ENCODE measurements around the gene PEPD. TPM values are rescaled to one million over a fixed set of nuclear protein-coding genes. Genes with fewer than 3 reads are reported as not detected.

Gene PEPD
- total RNA-seq, 1 donor = 23.5 TPM

DNA sequence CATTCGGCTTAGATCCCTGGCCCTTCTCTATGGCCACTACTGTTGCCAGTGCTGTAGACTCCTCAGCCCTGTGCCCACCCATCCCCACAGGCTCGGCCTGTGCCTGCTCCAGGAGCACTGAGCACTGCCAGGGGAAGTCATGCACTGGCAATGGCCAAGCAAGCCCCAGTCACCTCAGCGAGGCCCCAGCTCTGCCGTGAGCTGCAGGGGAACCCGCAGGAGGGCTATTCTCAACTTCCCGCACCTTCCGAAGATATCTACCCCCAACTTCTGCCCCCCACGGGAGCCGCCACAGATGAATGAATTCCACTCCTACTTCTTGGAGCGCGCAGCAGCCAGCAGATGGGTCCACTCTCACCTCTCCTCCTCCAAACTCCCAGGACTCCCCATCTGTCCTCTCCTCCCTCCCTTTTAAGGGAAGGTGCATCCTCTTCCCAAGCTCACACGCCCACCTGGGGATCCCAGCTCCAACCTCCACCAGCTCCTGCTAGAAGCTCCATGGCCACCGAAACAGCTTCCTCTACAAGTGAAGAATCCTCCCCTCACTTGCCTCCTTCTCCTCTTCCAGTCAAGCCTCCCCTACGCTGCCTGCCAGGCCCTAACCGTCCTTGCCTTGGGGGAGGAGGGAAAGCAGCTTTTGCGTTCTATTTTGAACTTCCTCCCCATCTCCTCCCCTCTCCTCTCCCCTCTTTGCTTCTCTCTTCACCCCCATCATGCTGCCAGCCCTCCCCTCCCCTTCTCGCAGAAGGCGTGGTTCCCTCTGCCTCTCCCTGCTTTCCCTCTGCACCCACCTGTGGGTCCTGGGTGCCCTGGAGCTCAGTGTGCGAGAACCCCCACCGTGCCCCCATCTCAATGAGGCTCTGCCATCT, 52.2 kb downstream of the PEPD start:
- Histone ChIP-seq H3K27me3 (ENCODE audit: insufficient read depth, low read length) (no peaks in the 10 kb centered on the region), H3K9me3 (ENCODE audit: low read depth, low read length) (no peaks in the 10 kb centered on the region), H3K4me3 (ENCODE audit: low read length) (no peak overlapping the region), H3K4me1 (ENCODE audit: insufficient read depth, low read length) (no peaks in the 10 kb centered on the region)

DNA sequence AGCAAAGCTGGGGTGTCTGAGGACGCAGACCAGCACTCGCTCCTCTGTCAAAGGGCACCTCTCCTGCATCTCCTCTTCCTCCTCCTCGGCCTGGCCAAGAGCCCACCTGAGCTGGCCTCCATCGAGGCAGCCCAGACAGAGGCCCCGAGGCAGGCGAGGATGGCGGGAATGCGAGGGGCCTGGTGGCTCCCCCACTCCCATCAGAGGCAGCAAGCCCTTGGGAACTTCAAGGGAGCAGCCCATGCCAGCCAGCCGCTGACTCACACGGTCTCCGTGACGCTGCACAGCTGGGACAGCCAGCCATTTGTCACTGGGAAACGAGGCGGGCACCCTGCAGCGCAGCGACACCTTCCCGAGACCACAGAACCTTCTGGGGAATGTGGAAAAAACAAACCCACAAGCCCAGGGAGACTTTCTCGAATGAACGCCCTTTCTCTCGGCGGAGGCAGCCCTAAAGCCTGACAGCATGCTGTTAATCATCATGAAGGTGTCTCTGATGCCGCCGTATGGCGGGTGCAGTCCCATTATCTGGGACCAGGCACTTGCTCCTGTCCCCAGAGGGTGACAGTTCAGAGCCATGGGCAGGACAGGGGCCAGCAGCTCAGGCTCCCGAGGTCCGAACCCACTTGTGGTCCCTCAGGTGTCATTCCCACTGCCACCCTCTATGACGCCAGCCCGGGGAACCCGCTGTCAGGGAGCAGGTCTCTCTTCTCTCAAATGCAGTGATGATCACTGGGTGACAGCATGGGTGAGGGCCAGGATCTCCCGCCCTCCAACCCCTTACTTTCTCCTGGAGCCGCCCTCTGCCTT, 53.0 kb downstream of the PEPD start:
- H3K9me3 ChIP-seq (ENCODE audit: low read depth, low read length) = no peaks in the 10 kb centered on the region
- no peaks in the 10 kb centered on the region for H3K27me3 ChIP-seq (ENCODE audit: insufficient read depth, low read length)
- no peaks in the 10 kb centered on the region for H3K4me1 ChIP-seq (ENCODE audit: insufficient read depth, low read length)
- no peak overlapping the region for H3K4me3 ChIP-seq (ENCODE audit: low read length)

DNA sequence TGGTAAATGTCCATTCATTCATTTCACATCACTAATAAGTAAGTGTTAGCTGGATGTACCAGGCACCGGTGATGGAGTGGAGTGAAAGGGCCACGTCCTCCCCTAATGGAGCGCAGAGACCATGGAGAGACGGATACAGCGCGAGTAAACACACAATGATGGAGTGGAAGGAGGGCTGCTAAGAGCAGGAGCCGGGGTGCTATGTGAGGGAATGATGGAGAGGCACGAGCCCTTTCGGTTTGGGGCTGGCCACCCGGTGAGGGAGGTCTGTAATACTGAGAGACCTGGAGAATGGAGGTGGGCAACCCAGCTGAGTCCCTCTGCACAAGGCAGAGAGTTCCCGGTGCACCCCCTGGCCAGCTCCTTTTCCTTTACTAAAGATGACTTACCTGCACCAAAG, 53.7 kb downstream of the PEPD start:
- Histone ChIP-seq H3K9me3 (ENCODE audit: low read depth, low read length) (no peaks in the 10 kb centered on the region), H3K27me3 (ENCODE audit: insufficient read depth, low read length) (no peaks in the 10 kb centered on the region), H3K4me1 (ENCODE audit: insufficient read depth, low read length) (no peaks in the 10 kb centered on the region)

DNA sequence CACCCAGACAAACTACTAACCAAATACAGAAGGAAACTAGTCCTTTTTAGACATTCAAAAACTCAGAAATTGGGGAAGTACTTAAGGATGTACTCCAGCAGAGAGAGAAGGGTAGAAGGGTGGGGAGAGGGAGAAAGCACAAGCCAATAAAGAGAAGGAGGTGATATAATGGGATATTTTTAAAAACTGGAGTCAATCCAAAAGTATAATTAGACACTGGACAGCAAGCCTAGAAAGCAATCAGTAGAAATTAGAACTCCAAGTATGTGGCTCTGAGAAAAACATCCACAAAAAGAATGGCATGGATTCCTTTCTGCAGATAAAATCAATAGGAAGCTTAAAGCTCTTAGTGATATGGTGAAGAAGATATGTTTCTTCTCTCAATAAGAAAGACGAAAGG, 55.8 kb downstream of the PEPD start:
- Histone ChIP-seq H3K4me3 (ENCODE audit: low read length) (no peak overlapping the region), H3K27me3 (ENCODE audit: insufficient read depth, low read length) (no peaks in the 10 kb centered on the region), H3K9me3 (ENCODE audit: low read depth, low read length) (no peaks in the 10 kb centered on the region), H3K4me1 (ENCODE audit: insufficient read depth, low read length) (no peaks in the 10 kb centered on the region)

More for the DNA sequence above, 53.7 kb downstream of the PEPD start:
- H3K4me3 ChIP-seq (ENCODE audit: low read length) = no peak overlapping the region

DNA sequence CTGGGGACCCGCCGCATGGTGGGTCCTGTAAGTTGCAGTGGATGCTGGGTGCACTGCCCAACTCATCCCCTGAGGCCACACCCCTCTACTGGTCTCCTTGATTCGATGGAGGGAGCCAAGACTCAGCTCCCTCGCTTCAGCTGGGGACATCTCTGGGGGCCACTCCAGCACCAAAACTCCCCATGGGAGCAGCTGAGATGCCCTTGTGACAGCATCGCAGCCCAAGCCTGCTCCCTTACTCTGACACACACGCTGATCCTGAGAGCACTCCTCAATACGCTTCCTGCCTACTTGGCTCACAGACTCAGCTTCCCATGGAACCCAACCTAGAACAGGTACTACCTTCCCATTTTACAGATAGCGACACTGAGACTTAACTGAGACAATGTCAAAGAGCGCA, 56.2 kb downstream of the PEPD start:
- Histone ChIP-seq H3K27me3 (ENCODE audit: insufficient read depth, low read length) (no peaks in the 10 kb centered on the region), H3K4me3 (ENCODE audit: low read length) (no peak overlapping the region), H3K9me3 (ENCODE audit: low read depth, low read length) (no peaks in the 10 kb centered on the region), H3K4me1 (ENCODE audit: insufficient read depth, low read length) (no peaks in the 10 kb centered on the region)

DNA sequence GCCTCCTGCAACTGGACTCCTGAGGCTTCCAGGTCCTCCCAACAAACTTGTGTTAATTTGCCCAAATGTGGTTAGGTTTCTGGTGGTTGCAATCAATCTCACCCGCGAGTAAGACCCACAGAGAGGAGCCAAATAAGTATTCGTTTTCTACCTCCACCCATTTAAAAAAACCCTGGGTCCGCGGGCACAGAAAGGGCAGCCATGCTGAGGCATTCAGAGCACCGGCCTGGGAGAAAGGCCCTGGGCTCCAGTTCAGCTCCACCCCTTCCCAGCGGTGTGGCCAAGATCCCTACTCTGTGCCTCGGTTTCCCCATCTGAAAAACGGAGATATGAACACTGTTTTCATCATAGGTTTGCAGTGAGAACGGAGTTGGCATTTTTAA, 56.9 kb downstream of the PEPD start:
- Histone ChIP-seq H3K9me3 (ENCODE audit: low read depth, low read length) (no peaks in the 10 kb centered on the region), H3K4me1 (ENCODE audit: insufficient read depth, low read length) (no peaks in the 10 kb centered on the region), H3K4me3 (ENCODE audit: low read length) (no peak overlapping the region), H3K27me3 (ENCODE audit: insufficient read depth, low read length) (no peaks in the 10 kb centered on the region)

DNA sequence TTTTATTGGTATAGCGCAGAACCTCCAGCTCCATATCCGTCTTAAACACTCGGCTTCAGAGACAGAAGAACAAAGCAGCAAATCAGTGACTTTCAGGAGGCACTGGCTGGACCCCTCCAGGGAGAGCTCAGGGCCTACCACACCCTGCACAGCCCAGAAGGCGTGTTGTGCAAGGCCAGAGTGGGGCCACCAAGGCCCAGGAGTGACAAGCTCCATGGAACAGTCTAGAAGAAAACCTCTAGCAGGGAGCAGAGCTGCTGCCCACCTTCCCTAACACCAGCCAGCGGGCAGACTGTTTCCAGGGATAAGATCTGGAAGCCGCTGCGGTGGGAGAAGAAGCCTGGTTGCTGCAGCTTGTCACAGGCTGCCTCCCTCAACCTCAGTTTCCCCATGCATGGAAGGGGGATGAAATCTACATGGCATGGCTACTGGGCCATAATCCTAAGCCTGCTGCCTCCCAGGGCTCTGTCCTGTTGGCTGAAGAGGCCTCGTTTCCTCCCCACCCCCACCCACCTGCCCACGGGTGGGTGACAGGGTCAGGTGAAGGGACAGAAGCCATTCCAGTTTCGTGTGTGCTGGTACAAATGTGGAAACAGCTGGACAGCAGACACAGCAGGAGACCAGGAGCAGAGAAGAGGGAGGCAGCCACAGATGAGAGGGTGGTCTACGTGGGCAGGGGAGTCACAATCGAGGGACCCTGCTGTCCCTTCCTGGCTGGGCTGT, 57.4 kb downstream of the PEPD start:
- Histone ChIP-seq H3K4me1 (ENCODE audit: insufficient read depth, low read length) (no peaks in the 10 kb centered on the region), H3K4me3 (ENCODE audit: low read length) (no peak overlapping the region), H3K9me3 (ENCODE audit: low read depth, low read length) (no peaks in the 10 kb centered on the region)

DNA sequence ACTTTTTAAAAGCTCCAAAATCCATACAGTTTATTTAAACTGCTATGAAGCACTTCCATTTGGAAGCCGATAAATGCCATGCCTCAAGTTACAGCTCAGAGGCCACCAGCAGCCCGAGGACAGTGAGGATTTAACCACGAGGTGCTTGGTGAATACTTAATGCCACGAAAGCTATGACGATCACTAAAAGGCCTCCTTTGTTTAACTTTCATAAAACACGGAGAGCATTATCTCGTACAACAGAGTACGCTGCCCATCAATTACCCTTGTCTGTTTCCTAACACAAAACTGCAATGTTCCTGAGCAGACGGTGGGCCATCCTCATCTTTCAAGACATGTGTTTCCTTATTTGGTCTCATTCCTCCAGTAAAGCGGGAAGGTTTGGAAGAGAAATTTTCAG, 58.4 kb downstream of the PEPD start:
- no peaks in the 10 kb centered on the region for H3K27me3 ChIP-seq (ENCODE audit: insufficient read depth, low read length)
- H3K4me3 ChIP-seq (ENCODE audit: low read length) = no peak overlapping the region
- no peaks in the 10 kb centered on the region for H3K9me3 ChIP-seq (ENCODE audit: low read depth, low read length)
- no peaks in the 10 kb centered on the region for H3K4me1 ChIP-seq (ENCODE audit: insufficient read depth, low read length)

More for the DNA sequence above, 57.4 kb downstream of the PEPD start:
- H3K27me3 ChIP-seq (ENCODE audit: insufficient read depth, low read length) = no peaks in the 10 kb centered on the region

DNA sequence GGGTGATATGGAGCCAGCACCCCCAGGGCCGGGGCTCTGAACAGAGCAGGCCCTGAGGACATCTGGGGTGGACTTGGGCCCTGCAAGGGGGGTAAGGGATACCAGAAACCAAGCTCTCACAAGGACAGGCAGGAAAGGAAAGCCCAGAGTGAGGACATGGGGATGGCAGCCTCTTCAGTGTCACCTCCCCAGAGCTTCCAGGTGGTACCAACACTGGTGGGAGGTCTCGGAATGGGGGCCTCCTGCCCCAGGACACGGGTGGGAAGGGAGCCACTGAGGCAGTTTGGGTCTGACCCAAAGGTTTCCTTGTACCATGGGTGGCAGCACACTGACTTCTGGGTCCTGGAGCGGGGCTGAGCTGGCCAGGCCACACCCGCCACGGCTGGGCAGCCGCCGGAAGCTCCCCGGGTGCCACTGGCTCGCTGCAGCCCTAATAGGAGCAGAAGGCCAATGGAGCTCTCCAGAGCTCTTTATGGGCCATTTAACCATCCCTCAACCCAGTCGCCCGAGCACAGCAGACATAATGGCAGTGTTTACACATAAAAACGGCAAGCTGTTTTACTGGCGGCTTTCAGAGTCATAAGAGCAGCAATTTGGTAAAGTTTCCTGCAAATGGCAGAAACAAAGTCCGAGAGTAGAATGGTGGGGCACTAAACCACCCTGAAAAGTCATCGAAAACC, 59.3 kb downstream of the PEPD start:
- H3K4me3 ChIP-seq (ENCODE audit: low read length) = no peak overlapping the region
- H3K9me3 ChIP-seq (ENCODE audit: low read depth, low read length) = no peaks in the 10 kb centered on the region
- H3K27me3 ChIP-seq (ENCODE audit: insufficient read depth, low read length) = no peaks in the 10 kb centered on the region
- no peaks in the 10 kb centered on the region for H3K4me1 ChIP-seq (ENCODE audit: insufficient read depth, low read length)

DNA sequence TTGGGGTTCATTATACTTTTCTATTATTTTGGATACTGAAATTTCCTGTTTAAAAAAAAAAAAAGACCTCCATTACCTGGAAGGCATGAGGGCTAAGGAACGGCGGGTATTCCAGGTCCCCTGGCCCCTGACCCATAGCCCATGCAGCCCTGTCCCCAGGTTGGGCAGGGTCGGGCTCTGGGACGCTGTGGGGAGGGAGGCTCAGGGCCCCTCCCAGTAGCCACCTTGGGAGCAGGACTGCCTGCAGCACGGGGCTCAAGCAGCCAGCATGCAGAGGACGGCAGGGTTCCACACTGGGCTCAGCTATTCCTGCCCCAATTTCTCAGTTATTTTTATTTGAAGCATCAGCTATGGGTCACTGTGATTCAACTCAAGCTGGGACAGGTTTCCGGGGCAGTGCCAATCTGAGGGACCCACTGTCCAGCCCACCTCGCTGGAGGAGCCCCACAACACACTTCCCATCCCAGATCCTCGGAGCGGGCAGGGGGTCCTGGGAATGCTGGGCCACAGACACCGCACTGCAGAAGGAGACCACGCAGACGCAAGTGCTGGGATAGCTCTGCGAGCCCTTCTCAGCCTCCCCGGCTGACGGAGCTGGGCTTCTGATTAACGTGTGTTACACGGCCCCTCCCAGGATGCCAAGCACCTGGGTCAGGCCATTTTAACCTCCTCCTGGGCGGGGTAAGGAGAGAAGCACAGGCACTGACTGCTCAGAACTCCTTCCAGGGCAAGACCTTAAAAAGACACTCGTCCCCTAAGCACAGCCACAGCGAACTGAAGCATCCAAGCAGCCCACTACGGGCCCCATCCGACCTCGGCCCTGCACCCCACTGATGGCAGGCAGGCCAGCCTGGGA, 60.1 kb downstream of the PEPD start:
- H3K9me3 ChIP-seq (ENCODE audit: low read depth, low read length) = no peaks in the 10 kb centered on the region
- H3K4me1 ChIP-seq (ENCODE audit: insufficient read depth, low read length) = no peaks in the 10 kb centered on the region
- no peak overlapping the region for H3K4me3 ChIP-seq (ENCODE audit: low read length)
- no peaks in the 10 kb centered on the region for H3K27me3 ChIP-seq (ENCODE audit: insufficient read depth, low read length)

DNA sequence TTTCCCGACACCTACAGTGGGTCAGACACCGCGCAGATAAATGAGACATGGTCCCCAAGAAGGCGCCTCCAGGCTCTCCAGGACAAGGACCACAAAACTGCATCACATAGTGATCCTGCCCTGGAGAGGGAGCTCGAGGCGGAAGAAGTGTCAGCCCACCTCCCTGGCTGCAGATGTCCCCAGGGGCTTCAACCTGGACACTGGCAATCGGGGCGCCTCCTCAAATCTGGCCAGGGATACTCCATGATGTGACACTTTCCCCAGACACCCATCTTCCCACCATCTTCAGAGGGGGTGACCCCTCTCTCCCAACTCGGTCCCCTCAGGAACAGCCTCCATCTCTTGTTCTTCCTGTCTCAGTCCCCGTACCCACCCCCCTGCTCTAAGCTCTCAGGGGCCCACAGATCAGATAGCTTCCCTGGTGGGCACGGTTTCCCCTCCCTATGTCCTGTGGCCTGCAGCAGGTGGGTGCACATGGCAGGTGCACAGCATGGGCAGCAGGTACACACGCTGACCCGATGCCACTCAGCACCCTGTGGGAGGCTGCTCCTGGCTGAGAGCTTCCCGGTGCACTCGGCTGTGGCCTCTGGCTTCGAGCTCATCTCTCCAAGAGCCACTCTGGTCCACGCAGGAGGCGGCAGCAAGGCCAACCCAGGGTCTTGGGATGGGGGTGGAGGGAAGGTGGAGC, 61.2 kb downstream of the PEPD start:
- Histone ChIP-seq H3K4me1 (ENCODE audit: insufficient read depth, low read length) (no peaks in the 10 kb centered on the region), H3K27me3 (ENCODE audit: insufficient read depth, low read length) (no peaks in the 10 kb centered on the region), H3K9me3 (ENCODE audit: low read depth, low read length) (no peaks in the 10 kb centered on the region), H3K4me3 (ENCODE audit: low read length) (no peak overlapping the region)

DNA sequence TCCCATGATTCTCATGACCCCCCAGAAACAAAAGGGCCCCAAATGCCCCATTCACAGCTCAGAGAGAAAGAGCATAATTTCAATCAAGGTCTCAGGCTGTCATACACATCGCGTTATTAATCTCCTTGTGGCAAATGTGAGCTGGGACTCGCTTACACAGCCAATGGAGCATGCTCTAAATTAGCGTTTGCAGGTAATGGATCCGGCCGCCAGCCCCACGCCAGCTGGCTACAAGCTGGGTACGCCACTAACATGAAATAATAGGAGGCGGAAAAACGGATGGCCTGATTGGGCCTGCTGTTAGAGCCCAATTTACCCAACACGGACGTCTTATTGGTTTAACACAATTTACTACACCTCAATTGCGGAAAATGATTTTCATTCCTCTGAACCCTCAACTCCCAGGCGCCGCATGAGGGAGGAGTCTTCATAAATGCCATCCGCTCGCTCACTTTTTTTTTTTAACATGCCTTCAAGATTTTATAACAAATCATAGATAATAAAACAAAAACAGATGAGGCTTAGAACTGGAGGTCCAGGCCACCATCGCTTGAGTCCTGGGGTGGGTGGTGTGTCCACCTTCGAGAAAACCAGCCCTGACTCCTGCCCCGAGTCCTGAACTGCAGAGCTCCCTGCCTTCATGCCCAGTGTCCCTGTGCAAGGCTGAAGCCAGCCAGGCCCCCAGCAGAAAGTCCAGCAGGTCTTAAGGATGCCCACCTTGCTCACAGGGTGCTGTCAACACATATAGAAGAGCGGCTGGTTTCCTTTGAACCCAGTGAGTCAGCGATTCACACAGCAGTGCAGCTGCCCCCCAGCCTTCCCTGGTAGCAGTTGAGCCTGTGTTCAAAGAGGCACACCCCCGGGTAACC, 62.1 kb downstream of the PEPD start:
- H3K4me3 ChIP-seq (ENCODE audit: low read length) = no peak overlapping the region
- H3K4me1 ChIP-seq (ENCODE audit: insufficient read depth, low read length) = no peaks in the 10 kb centered on the region
- no peaks in the 10 kb centered on the region for H3K27me3 ChIP-seq (ENCODE audit: insufficient read depth, low read length)
- no peaks in the 10 kb centered on the region for H3K9me3 ChIP-seq (ENCODE audit: low read depth, low read length)

DNA sequence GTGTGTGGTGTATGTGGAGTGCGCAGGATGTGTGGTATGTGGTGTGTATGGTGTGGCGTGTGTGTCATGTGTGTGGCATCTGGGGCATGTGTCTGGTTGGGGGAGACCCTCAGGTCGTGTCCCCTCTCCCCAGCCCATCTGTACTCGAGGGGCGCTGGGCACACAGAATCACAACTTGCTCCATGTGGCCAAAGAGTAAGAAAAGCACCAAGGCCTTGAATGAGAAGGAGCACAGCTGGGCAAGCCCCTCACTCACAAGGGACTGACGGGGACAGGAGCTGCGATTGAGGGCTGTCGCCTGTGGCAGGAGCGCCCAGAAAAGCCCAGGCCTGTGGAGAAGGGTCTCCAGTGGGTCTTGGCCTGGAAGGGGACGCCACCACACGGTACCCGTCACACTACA, 62.8 kb downstream of the PEPD start:
- no peaks in the 10 kb centered on the region for H3K4me1 ChIP-seq (ENCODE audit: insufficient read depth, low read length)
- H3K27me3 ChIP-seq (ENCODE audit: insufficient read depth, low read length) = no peaks in the 10 kb centered on the region
- no peaks in the 10 kb centered on the region for H3K9me3 ChIP-seq (ENCODE audit: low read depth, low read length)
- H3K4me3 ChIP-seq (ENCODE audit: low read length) = no peak overlapping the region
